ENCODE measurements around the gene FAM20A.
"Not testable (repeated sequence)": the region's sequence is repeated elsewhere in the genome, so short reads cannot be mapped to it uniquely, and the experiment has no call there.

Gene FAM20A

GRCh38 chr17:68589086-68589485 lies 12.1 kb downstream of the FAM20A start:
- no peak for DNase-seq (ENCODE audit: low read depth in 2 of 2)

- DNase-seq (ENCODE audit: low read depth in 2 of 2) = no peak
Observed at GRCh38 chr17:68588362-68588761, 12.8 kb downstream of the FAM20A start.

GRCh38 chr17:68587847-68588246 lies 13.3 kb downstream of the FAM20A start:
- no peak for DNase-seq (ENCODE audit: low read depth in 2 of 2)

GRCh38 chr17:68587026-68587425 lies 14.1 kb downstream of the FAM20A start:
- DNase-seq (ENCODE audit: low read depth in 2 of 2) = no peak

GRCh38 chr17:68585643-68586042 lies 15.5 kb downstream of the FAM20A start:
- no peak for DNase-seq (ENCODE audit: low read depth in 2 of 2)

GRCh38 chr17:68584581-68585303 lies 16.4 kb downstream of the FAM20A start:
- no peak for DNase-seq (ENCODE audit: low read depth in 2 of 2)

- DNase-seq (ENCODE audit: low read depth in 2 of 2) = not testable (repeated sequence)
Observed at GRCh38 chr17:68582867-68583266, 18.3 kb downstream of the FAM20A start.

GRCh38 chr17:68581863-68582645 lies 19.1 kb downstream of the FAM20A start:
- no peak for DNase-seq (ENCODE audit: low read depth in 2 of 2)

GRCh38 chr17:68580236-68580770 lies 20.9 kb downstream of the FAM20A start:
- peak; percentile 54 to 59 for DNase-seq (ENCODE audit: low read depth in 2 of 2)

GRCh38 chr17:68579194-68579927 lies 21.8 kb downstream of the FAM20A start:
- DNase-seq (ENCODE audit: low read depth in 2 of 2) = no peak

- DNase-seq (ENCODE audit: low read depth in 2 of 2) = no peak
Observed at GRCh38 chr17:68578236-68578635, 22.9 kb downstream of the FAM20A start.

- DNase-seq (ENCODE audit: low read depth in 2 of 2) = no peak
Observed at GRCh38 chr17:68577497-68577821, 23.7 kb downstream of the FAM20A start.

- DNase-seq (ENCODE audit: low read depth in 2 of 2) = peak; percentile 44 to 53
Observed at GRCh38 chr17:68576811-68577496, 24.2 kb downstream of the FAM20A start.

GRCh38 chr17:68576137-68576536 lies 25.0 kb downstream of the FAM20A start:
- DNase-seq (ENCODE audit: low read depth in 2 of 2) = no peak

- DNase-seq (ENCODE audit: low read depth in 2 of 2) = no peak
Observed at GRCh38 chr17:68573338-68573737, 27.8 kb downstream of the FAM20A start.

- no peak for DNase-seq (ENCODE audit: low read depth in 2 of 2)
Observed at GRCh38 chr17:68572138-68572842, 28.9 kb downstream of the FAM20A start.

GRCh38 chr17:68570526-68570925 lies 30.6 kb downstream of the FAM20A start:
- DNase-seq (ENCODE audit: low read depth in 2 of 2) = no peak

- DNase-seq (ENCODE audit: low read depth in 2 of 2) = no peak
Observed at GRCh38 chr17:68569346-68569745, 31.8 kb downstream of the FAM20A start.

GRCh38 chr17:68568581-68568980 lies 32.6 kb downstream of the FAM20A start:
- DNase-seq (ENCODE audit: low read depth in 2 of 2) = no peak

GRCh38 chr17:68567581-68567980 lies 33.6 kb downstream of the FAM20A start:
- no peak for DNase-seq (ENCODE audit: low read depth in 2 of 2)

- no peak for DNase-seq (ENCODE audit: low read depth in 2 of 2)
Observed at GRCh38 chr17:68567035-68567434, 34.1 kb downstream of the FAM20A start.

Data from fibroblast of skin of left biceps (primary cell).